ENCODE data around the gene CNGA3.

Gene CNGA3

DNA sequence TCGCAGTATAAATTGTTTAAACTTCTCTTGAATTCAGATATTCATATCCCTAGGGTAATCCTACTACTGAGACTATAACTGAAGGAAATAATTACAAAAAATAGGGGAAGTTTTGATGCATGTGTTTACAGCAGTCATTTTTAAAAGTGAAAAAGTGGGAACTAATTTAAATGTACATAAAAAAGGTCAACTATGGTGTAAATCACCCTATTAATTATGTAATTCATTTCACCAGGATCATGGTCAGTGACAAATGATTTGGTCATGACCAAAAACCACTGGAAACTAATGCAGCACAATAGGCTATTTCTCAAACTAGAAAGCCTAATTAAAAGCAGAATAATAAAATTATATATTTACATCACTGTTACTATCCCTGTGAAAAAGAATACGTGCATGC is 5.0 kb upstream of the CNGA3 start:
- TF ChIP-seq, protein P1, sequence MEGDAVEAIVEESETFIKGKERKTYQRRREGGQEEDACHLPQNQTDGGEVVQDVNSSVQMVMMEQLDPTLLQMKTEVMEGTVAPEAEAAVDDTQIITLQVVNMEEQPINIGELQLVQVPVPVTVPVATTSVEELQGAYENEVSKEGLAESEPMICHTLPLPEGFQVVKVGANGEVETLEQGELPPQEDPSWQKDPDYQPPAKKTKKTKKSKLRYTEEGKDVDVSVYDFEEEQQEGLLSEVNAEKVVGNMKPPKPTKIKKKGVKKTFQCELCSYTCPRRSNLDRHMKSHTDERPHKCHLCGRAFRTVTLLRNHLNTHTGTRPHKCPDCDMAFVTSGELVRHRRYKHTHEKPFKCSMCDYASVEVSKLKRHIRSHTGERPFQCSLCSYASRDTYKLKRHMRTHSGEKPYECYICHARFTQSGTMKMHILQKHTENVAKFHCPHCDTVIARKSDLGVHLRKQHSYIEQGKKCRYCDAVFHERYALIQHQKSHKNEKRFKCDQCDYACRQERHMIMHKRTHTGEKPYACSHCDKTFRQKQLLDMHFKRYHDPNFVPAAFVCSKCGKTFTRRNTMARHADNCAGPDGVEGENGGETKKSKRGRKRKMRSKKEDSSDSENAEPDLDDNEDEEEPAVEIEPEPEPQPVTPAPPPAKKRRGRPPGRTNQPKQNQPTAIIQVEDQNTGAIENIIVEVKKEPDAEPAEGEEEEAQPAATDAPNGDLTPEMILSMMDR (IDR thresholded peaks at IDR 0.05; ENCODE audit: low read depth, low read length, missing control alignments) = no peak
- in situ Hi-C loops (cut with HindIII; ENCODE audit: low sequenced_read_pairs) = no loop called here
- DNase-seq (ENCODE audit: low read depth) = no peak
- H3K4me3 ChIP-seq (ENCODE audit: low read depth, low read length) = no peak overlapping the region

DNA sequence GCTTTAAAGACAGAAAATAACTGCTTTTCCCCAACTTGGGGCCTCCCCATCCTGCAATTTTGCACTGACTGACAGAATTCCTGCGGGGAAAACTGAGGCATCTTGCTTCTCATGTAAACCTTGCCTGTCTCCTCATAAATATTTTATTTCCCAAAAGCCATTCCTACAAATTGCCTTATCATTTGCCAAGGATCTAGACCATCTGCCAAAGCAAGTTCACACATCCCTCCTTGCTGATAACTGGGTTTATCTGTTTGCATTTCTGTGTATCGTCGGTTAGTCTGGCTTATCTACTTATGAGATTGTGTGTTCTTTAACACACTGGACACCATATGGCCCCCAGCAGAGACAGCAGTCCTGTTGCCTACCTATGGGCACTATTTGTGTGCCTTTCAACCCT is 3.0 kb upstream of the CNGA3 start:
- TF ChIP-seq, protein P1 (IDR thresholded peaks at IDR 0.05; ENCODE audit: low read depth, low read length, missing control alignments) = no peak
- in situ Hi-C loops (cut with HindIII; ENCODE audit: low sequenced_read_pairs) = no loop called here
- DNase-seq (ENCODE audit: low read depth) = no peak
- H3K4me3 ChIP-seq (ENCODE audit: low read depth, low read length) = no peak overlapping the region

DNA sequence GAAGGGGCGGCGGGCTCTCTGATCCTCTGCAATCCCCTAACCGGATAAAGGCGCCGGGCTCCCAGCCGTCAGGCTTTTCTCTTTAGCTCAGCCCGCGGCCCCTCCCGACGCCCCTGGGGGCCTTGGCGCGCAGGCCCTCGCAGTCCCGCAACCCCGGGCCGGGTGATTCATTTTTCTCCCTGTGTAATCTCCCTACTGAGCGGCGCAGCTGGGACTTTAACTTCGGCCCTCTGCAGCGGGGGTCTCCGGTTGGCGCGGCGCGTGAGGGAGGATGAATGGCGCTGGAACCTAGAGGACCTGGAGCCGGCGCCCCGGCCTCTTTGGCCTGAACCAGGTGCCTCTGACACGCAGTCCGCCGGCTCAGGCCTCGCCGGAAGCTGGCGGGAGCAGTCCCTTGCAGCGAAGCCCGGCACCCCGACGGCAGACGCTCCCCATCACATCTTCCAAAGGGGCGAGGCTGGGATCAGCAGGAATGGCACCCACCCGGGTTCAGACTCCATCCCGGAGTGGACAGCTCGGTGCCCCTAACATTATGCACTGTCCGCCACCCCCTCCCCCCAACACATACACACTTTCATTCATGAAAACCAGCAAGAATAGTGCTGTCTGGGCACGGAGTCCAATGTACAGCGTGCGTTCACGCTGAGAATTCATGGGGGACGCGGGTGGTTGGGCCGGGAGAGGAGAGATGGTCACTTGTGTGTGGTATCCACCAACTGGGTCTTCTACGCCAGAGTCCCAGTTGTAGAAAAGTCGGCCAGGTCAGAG is 1.2 kb downstream of the CNGA3 start:
- in situ Hi-C loops (cut with HindIII; ENCODE audit: low sequenced_read_pairs) = no loop called here
- no peak overlapping the region for H3K4me3 ChIP-seq (ENCODE audit: low read depth, low read length)
- TF ChIP-seq, protein P1 (IDR thresholded peaks at IDR 0.05; ENCODE audit: low read depth, low read length, missing control alignments) = no peak
- DNase-seq (ENCODE audit: low read depth) = no peak

DNA sequence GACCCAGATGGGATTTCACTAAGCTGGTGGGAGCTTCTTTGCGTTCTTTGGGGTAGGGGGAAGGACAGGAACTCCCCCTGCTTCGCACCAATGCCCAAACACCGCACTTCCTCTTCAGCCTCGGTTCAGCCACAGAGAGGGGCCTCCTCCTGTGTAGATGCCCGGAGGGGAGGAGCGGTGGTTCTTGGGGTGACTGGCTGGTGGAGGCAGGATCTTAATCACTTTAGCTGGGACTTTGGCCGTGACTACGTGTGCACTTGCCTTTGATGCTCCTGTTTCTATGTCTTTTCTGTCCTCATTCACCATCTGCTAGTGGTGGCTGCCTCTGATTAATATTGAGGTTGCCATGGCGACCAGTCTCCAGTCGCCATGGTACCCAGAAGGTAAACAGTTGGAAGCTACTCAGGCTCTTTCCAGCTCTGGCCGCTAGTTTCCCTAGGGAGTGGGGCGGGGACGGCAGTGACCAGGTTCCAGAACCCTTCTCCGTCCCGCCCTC is 1.9 kb downstream of the CNGA3 start:
- no peak for DNase-seq (ENCODE audit: low read depth)
- no peak overlapping the region for H3K4me3 ChIP-seq (ENCODE audit: low read depth, low read length)
- TF ChIP-seq, protein P1 (IDR thresholded peaks at IDR 0.05; ENCODE audit: low read depth, low read length, missing control alignments) = no peak
- in situ Hi-C loops (cut with HindIII; ENCODE audit: low sequenced_read_pairs) = no loop called here

DNA sequence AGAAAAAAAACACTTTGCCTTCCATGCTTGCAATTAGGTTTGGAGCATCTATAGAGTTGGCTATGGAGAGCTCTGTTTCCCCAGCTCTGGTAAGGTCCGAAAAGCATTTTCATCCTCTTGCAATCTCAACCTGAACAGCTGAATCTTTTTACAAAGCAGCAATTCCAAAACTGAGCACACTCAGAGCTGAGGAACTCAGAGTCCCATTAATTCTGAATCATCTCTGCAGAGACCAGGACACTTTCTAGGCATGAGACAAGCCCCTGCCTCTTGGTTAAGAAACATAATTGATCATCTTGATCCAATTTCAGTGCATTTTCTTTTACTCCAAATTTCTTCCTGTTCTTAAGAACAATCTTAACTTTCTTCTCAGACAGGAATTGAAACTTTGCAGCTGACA is 4.2 kb downstream of the CNGA3 start:
- TF ChIP-seq, protein P1 (IDR thresholded peaks at IDR 0.05; ENCODE audit: low read depth, low read length, missing control alignments) = no peak
- H3K4me3 ChIP-seq (ENCODE audit: low read depth, low read length) = no peak overlapping the region

DNA sequence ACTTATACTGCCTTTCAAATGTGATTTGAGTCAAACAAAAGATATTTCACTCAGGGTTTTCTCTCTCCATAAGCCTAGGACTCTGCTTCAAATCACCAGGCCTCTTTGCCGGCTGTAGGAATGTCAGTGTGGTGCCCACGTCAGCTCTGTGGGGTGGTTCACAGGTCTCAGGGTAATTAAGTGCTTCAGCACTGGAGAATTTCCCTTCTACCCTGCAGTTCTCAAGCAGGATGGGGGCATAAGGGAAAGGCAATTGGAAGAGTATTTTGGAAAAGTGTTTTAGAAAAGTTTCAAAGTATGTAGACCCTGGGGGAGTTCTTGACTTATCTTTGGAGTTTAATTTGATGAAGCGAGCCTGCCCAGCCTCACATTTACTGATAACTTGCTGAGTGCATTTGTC is 9.6 kb downstream of the CNGA3 start:
- in situ Hi-C loops (cut with HindIII; ENCODE audit: low sequenced_read_pairs) = no loop called here
- TF ChIP-seq, protein P1 (IDR thresholded peaks at IDR 0.05; ENCODE audit: low read depth, low read length, missing control alignments) = no peak
- no peak for DNase-seq (ENCODE audit: low read depth)

More for the DNA sequence above, 4.2 kb downstream of the CNGA3 start:
- DNase-seq (ENCODE audit: low read depth) = no peak
- in situ Hi-C loops (cut with HindIII; ENCODE audit: low sequenced_read_pairs) = no loop called here

More for the DNA sequence above, 9.6 kb downstream of the CNGA3 start:
- no peak overlapping the region for H3K4me3 ChIP-seq (ENCODE audit: low read depth, low read length)
